WI38 (cell line): ENCODE data around the gene TIMP1.

ENCODE experiments used
- H3K4me3 ChIP-seq: 2 replicates; pipeline ENCODE4 v1.5.1; 2011; ENCODE audit warnings: low read depth, mild to moderate bottlenecking, control low read depth, low read length
- TF ChIP-seq, protein P1 (sequence below): IDR thresholded peaks from 2 replicates; pipeline ENCODE4 v1.5.1; 2012; ENCODE audit warnings: low read depth, mild to moderate bottlenecking, control low read depth, low read length

TIMP1 gene

DNA sequence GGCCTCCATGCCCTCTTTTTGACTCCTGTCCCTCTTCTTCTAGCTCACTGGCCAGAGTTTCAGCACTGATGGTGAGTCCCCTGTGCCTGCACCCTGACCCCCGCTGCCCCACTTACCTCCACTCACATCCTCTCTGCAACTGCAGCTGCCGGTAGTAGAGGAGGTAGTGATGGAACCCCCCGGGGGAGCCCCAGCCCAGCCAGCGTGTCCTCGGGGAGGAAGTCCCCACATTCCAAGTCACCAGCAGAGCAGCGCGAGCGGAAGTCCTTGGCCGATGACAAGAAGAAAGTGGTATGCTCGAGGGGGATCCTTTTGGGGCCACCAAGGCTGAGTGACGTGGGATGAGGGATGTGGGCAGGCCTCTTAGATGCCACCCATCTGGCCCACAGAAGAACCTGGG is 15.4 kb upstream of the TIMP1 start:
- TF ChIP-seq, protein P1, sequence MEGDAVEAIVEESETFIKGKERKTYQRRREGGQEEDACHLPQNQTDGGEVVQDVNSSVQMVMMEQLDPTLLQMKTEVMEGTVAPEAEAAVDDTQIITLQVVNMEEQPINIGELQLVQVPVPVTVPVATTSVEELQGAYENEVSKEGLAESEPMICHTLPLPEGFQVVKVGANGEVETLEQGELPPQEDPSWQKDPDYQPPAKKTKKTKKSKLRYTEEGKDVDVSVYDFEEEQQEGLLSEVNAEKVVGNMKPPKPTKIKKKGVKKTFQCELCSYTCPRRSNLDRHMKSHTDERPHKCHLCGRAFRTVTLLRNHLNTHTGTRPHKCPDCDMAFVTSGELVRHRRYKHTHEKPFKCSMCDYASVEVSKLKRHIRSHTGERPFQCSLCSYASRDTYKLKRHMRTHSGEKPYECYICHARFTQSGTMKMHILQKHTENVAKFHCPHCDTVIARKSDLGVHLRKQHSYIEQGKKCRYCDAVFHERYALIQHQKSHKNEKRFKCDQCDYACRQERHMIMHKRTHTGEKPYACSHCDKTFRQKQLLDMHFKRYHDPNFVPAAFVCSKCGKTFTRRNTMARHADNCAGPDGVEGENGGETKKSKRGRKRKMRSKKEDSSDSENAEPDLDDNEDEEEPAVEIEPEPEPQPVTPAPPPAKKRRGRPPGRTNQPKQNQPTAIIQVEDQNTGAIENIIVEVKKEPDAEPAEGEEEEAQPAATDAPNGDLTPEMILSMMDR, result no peak
- no peak overlapping the region for H3K4me3 ChIP-seq

DNA sequence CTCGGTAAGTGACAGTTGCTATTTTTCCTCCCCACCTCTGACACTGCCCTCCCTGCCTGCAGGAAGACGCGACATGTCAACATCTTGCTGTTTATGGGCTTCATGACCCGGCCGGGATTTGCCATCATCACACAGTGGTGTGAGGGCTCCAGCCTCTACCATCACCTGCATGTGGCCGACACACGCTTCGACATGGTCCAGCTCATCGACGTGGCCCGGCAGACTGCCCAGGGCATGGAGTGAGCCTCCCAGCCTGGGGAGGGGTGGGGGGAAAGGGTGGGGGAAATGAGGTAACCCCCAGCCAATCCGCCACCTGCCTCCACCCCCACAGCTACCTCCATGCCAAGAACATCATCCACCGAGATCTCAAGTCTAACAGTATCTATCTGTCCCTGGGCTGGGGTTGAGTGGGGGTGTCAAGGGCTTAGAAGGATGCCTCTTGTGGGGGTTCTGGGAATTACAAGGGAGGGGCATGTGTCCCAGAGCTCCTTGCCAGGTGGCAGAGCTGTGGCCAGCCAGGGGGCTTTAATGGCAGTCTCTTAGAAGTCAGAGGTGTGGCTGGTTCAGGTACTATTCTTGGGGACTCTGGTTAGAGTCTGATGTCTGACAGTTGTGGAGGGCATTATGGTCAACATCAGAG is 13.5 kb upstream of the TIMP1 start:
- TF ChIP-seq, protein P1, result peak; percentile 44
- H3K4me3 ChIP-seq, result no peak overlapping the region

DNA sequence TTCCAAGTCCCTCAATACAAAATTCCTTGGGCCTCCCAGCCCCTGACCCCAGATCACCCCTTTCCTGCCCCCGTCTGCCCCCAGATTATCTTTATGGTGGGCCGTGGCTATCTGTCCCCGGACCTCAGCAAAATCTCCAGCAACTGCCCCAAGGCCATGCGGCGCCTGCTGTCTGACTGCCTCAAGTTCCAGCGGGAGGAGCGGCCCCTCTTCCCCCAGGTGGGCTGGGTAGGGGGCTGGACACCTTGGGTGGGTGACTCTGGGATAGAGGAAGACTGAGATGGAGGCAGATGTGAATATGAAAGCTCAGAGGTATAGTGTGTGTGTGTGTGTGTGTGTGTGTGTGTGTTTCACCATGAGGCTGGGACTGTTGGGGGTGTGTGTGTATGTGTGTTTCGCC is 11.4 kb upstream of the TIMP1 start:
- TF ChIP-seq, protein P1, result no peak
- no peak overlapping the region for H3K4me3 ChIP-seq

DNA sequence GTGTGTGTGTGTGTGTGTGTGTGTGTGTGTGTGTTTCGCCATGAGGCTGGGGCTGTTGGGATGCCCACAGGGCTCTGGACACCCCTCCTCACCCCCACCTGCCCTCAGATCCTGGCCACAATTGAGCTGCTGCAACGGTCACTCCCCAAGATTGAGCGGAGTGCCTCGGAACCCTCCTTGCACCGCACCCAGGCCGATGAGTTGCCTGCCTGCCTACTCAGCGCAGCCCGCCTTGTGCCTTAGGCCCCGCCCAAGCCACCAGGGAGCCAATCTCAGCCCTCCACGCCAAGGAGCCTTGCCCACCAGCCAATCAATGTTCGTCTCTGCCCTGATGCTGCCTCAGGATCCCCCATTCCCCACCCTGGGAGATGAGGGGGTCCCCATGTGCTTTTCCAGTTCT is 11.0 kb upstream of the TIMP1 start:
- TF ChIP-seq, protein P1, result no peak
- H3K4me3 ChIP-seq, result no peak overlapping the region

DNA sequence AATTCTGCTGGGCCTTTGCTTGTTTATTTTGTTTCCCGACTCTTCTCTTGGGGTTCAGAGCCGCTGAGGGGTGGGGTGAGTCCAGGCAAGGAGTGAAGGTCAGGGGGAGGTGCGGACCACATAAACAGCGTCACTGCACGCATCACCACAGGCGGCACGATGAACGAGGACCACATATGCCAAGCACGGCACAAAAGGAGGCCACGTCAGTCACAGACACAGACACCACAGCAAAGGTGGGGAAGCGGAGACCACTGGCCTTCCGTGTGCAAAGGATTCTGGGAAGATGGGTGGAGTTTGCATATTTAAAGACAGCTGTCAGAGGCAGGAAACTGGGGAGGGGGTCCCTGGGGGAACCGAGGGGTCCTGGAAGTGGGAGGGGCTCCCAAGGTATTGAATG is 10.3 kb upstream of the TIMP1 start:
- TF ChIP-seq, protein P1, result no peak
- no peak overlapping the region for H3K4me3 ChIP-seq

DNA sequence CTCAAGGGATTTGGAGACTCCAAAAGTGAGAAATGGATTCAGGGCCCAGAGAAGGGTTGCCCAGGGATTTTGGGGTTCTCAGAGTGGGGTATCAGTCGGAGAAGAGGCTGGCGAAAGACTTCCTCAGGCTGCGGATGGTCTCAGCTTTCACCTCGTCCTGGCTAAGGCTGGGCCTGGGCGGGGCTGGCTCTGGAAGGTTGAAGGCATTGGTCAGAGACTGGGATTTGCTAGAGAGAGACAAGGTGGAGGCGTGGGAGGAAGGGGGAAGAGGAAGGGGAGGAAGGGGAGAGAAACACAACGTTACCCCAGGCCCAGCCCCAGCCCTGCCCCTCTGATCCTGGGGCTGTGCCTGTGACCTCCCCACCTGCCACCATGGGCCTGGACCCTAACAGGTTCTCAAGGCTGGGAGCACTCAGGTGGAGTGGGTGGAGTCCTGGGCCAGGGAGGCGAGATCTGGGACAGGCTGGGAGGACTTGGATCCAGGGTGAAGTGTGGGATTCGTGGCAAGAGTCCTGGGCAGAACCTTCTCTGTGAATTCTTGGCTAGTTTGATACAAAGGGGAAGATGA is 9.4 kb upstream of the TIMP1 start:
- TF ChIP-seq, protein P1, result no peak
- no peak overlapping the region for H3K4me3 ChIP-seq

DNA sequence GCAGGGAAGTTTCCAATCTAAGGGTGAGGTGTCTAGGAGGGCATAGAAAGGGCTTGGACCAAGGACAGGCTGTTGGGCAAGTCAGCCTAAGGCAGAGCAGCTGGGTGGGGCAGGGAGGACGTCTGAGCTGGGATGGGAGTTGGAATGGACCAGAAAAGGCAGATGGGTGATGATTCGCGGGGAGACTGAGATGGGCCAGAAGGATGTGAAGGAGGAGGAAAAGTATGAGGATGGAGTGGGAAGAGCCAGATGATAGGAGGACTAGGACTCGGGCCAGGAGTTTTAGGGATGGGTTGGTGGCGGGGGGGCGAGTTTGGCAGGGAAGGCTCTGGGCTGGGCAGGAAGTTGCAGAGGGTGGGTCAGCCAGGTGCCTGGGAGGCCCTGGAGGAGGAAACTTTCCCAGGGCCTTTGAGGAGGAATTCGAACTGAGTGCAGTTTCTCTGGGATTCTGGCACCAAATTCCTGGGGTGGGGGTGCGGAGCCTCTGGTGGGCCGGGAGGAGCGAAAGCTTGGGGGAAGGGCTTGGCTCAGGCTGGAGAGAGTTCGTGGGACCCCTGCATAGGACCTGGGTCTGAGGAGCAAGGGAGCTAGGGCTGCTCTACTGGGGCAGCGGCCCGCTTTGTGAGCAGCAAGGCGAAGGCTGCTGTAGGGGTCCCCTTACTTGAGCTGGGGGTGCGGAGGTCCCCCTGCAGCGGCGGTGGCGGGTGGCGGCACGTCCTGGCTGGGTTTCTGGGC is 8.7 kb upstream of the TIMP1 start:
- H3K4me3 ChIP-seq, result peak overlapping the region; percentile 30; the same call in 1 of the 2 replicates
- TF ChIP-seq, protein P1, result no peak
